ENCODE measurements around the gene TRDN.

DNA sequence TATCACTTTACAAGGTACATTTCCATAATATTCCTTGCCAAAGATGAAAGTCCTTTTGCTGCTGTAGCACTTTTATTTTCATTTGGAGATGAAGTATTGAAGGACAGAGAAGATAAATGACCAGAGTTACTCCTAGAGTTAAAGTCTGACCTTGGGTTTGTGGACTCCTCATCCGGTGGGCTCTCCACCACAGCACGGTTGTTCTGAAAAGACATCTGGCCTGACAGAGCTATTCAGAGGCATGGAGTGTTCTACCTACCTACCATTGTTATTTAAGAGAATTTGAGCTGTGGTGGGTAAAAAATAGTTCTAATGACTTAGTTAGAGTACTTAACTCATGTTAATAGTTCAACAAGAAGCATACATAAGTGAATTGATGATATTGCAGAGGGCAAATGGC, 422.3 kb downstream of the TRDN start:
- TF ChIP-seq, protein P1, sequence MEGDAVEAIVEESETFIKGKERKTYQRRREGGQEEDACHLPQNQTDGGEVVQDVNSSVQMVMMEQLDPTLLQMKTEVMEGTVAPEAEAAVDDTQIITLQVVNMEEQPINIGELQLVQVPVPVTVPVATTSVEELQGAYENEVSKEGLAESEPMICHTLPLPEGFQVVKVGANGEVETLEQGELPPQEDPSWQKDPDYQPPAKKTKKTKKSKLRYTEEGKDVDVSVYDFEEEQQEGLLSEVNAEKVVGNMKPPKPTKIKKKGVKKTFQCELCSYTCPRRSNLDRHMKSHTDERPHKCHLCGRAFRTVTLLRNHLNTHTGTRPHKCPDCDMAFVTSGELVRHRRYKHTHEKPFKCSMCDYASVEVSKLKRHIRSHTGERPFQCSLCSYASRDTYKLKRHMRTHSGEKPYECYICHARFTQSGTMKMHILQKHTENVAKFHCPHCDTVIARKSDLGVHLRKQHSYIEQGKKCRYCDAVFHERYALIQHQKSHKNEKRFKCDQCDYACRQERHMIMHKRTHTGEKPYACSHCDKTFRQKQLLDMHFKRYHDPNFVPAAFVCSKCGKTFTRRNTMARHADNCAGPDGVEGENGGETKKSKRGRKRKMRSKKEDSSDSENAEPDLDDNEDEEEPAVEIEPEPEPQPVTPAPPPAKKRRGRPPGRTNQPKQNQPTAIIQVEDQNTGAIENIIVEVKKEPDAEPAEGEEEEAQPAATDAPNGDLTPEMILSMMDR (conservative IDR thresholded peaks at IDR 0.05 in 1 of 2, IDR thresholded peaks at IDR 0.05 in 1 of 2; ENCODE audit: extremely low read depth in 1 of 2, insufficient read depth in 1 of 2, low read depth in 1 of 2, low read length in 2 of 2), result no peak
- TF ChIP-seq EZH2 (IDR thresholded peaks at IDR 0.05; ENCODE audit: borderline replicate concordance, low read length), result no peak

Measured in mammary epithelial cell (primary cell).